ENCODE results near the gene CATSPERZ. TPM values are rescaled to one million over a fixed set of nuclear protein-coding genes. Genes with fewer than 3 reads are reported as not detected.

Gene CATSPERZ
- total RNA-seq, 1 donor from 2014 or later = not detected

GRCh38 chr11:64342869-64343745 is 42.9 kb downstream of the CATSPERZ start:
- no peak for DNase-seq

GRCh38 chr11:64343767-64344559 is 43.8 kb downstream of the CATSPERZ start:
- peak; percentile 30 for DNase-seq

- no peak for DNase-seq
These were observed 44.6 kb downstream of the CATSPERZ start for GRCh38 chr11:64344787-64345186.

- no peak for DNase-seq
These were observed 47.2 kb downstream of the CATSPERZ start for GRCh38 chr11:64347193-64347867.

GRCh38 chr11:64348383-64349024 is 48.3 kb downstream of the CATSPERZ start:
- DNase-seq = no peak

- no peak for DNase-seq
These were observed 48.8 kb downstream of the CATSPERZ start for GRCh38 chr11:64349025-64349387.

- no peak for DNase-seq
These were observed 49.2 kb downstream of the CATSPERZ start for GRCh38 chr11:64349404-64349803.

- no peak for DNase-seq
These were observed 51.0 kb downstream of the CATSPERZ start for GRCh38 chr11:64351136-64351631.

- no peak for DNase-seq
These were observed 52.2 kb downstream of the CATSPERZ start for GRCh38 chr11:64352099-64352994.

- DNase-seq = no peak
These were observed 53.0 kb downstream of the CATSPERZ start for GRCh38 chr11:64352995-64353714.

- no peak for DNase-seq
These were observed 53.8 kb downstream of the CATSPERZ start for GRCh38 chr11:64353715-64354506.

Other genes with a start within 250 kb of the CATSPERZ start
- gene MACROD1, start 134.2 kb upstream of the CATSPERZ start, total RNA-seq = 17.5 and 29.3 TPM in 2 replicates
- 139 and 191 TPM in 2 replicates for gene STIP1, start 114.2 kb upstream of the CATSPERZ start, total RNA-seq
- 6.5 and 26.5 TPM in 2 replicates for gene FERMT3, start 93.6 kb upstream of the CATSPERZ start, total RNA-seq
- 24.1 and 45.6 TPM in 2 replicates for gene TRPT1, start 74.2 kb upstream of the CATSPERZ start, total RNA-seq
- 43.2 and 44.6 TPM in 2 replicates for gene NUDT22, start 74.1 kb upstream of the CATSPERZ start, total RNA-seq
- 7.0 and 17.4 TPM in 2 replicates for gene DNAJC4, start 69.8 kb upstream of the CATSPERZ start, total RNA-seq
- gene VEGFB, start 65.8 kb upstream of the CATSPERZ start, total RNA-seq = 20.4 and 23.1 TPM in 2 replicates
- 43.9 and 45.6 TPM in 2 replicates for gene FKBP2, start 59.3 kb upstream of the CATSPERZ start, total RNA-seq
- gene PPP1R14B, start 53.4 kb upstream of the CATSPERZ start, total RNA-seq = 238 and 297 TPM in 2 replicates
- gene PLCB3, start 48.8 kb upstream of the CATSPERZ start, total RNA-seq = 37.8 and 54.6 TPM in 2 replicates
- gene BAD, start 15.7 kb upstream of the CATSPERZ start, total RNA-seq = 57.2 and 65.9 TPM in 2 replicates
- gene GPR137, start 14.5 kb upstream of the CATSPERZ start, total RNA-seq = 11.5 and 12.1 TPM in 2 replicates
- 0.17 TPM in 1 of 2 replicates, not detected in the other for gene KCNK4, start 9.1 kb upstream of the CATSPERZ start, total RNA-seq
- 60.3 and 76.7 TPM in 2 replicates for gene ESRRA, start 5.2 kb downstream of the CATSPERZ start, total RNA-seq
- 202 and 290 TPM in 2 replicates for gene TRMT112, start 17.2 kb downstream of the CATSPERZ start, total RNA-seq
- gene PRDX5, start 17.8 kb downstream of the CATSPERZ start, total RNA-seq = 129 and 245 TPM in 2 replicates
- 0.56 and 1.2 TPM in 2 replicates for gene CCDC88B, start 39.8 kb downstream of the CATSPERZ start, total RNA-seq
- gene RPS6KA4, start 58.8 kb downstream of the CATSPERZ start, total RNA-seq = 35.9 and 46.6 TPM in 2 replicates